Stimulated activated CD4-positive, alpha-beta T cell treated with anti-CD3 and anti-CD28 coated beads, TNF-alpha, amount 100 ng/mL, for 48 hours (primary cell): ENCODE results near the gene SIGLEC7.
A peak's percentile ranks its signal among the peaks of the same experiment; 100 is the strongest.

Experiments
- DNase-seq, 3 donors: peaks; one replicate each; pipeline ENCODE4 v3.0.0-alpha.2; 2020; ENCODE audit warnings: low read depth in 3 of 3

Gene SIGLEC7

GRCh38 chr19:51168564-51169282, 26.6 kb downstream of the SIGLEC7 start:
- no peak for DNase-seq

- DNase-seq = peak; percentile 15 to 47 (median 35)
These were observed 27.3 kb downstream of the SIGLEC7 start for GRCh38 chr19:51169283-51169918.

GRCh38 chr19:51172223-51172622, 30.1 kb downstream of the SIGLEC7 start:
- DNase-seq = no peak

GRCh38 chr19:51173681-51174080, 31.6 kb downstream of the SIGLEC7 start:
- DNase-seq = no peak

- DNase-seq = no peak
These were observed 37.2 kb downstream of the SIGLEC7 start for GRCh38 chr19:51179256-51179655.

GRCh38 chr19:51181377-51181912, 39.3 kb downstream of the SIGLEC7 start:
- DNase-seq = no peak

- DNase-seq = peak in 1 of 3 donors; percentile 17
These were observed 39.9 kb downstream of the SIGLEC7 start for GRCh38 chr19:51181913-51182419.

- DNase-seq = no peak
These were observed 41.5 kb downstream of the SIGLEC7 start for GRCh38 chr19:51183629-51184028.

GRCh38 chr19:51185069-51185867, 43.2 kb downstream of the SIGLEC7 start:
- no peak for DNase-seq

- DNase-seq = no peak
These were observed 43.7 kb downstream of the SIGLEC7 start for GRCh38 chr19:51185868-51186215.

- DNase-seq = no peak
These were observed 44.2 kb downstream of the SIGLEC7 start for GRCh38 chr19:51186323-51186722.

- no peak for DNase-seq
These were observed 45.5 kb downstream of the SIGLEC7 start for GRCh38 chr19:51187395-51188226.

GRCh38 chr19:51188227-51188559, 46.1 kb downstream of the SIGLEC7 start:
- no peak for DNase-seq

- DNase-seq = no peak
These were observed 50.6 kb downstream of the SIGLEC7 start for GRCh38 chr19:51192689-51193088.

GRCh38 chr19:51194527-51195315, 52.6 kb downstream of the SIGLEC7 start:
- DNase-seq = no peak

- DNase-seq = no peak
These were observed 53.1 kb downstream of the SIGLEC7 start for GRCh38 chr19:51195316-51195586.

- no peak for DNase-seq
These were observed 53.5 kb downstream of the SIGLEC7 start for GRCh38 chr19:51195616-51196015.

GRCh38 chr19:51196181-51196580, 54.1 kb downstream of the SIGLEC7 start:
- DNase-seq = no peak

- no peak for DNase-seq
These were observed 56.5 kb downstream of the SIGLEC7 start for GRCh38 chr19:51198641-51199040.

GRCh38 chr19:51200071-51200666, 58.1 kb downstream of the SIGLEC7 start:
- DNase-seq = no peak

- no peak for DNase-seq
These were observed 59.6 kb downstream of the SIGLEC7 start for GRCh38 chr19:51201712-51202111.
